ENCODE results near the gene SLC30A4.

DNA sequence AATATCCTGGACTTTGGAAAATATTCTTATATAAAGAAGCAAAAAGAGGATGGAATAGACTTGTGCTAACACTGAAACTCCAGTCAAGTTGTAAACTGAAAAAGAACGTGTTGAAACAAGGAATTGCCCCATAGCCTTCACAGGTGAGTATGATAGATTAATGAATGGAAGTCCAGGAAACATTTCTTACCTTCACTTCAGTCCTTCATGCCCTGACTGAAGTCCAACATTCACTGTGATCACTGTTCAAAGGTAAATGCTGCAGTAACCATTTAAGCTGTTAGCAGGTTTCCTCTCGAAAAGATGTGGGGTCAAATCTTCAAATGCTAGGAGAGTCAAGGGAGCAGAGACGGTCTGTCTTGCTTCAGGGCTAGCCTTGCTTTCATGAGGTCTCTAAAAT lies 46.1 kb downstream of the SLC30A4 start:
- TF ChIP-seq, protein P1, sequence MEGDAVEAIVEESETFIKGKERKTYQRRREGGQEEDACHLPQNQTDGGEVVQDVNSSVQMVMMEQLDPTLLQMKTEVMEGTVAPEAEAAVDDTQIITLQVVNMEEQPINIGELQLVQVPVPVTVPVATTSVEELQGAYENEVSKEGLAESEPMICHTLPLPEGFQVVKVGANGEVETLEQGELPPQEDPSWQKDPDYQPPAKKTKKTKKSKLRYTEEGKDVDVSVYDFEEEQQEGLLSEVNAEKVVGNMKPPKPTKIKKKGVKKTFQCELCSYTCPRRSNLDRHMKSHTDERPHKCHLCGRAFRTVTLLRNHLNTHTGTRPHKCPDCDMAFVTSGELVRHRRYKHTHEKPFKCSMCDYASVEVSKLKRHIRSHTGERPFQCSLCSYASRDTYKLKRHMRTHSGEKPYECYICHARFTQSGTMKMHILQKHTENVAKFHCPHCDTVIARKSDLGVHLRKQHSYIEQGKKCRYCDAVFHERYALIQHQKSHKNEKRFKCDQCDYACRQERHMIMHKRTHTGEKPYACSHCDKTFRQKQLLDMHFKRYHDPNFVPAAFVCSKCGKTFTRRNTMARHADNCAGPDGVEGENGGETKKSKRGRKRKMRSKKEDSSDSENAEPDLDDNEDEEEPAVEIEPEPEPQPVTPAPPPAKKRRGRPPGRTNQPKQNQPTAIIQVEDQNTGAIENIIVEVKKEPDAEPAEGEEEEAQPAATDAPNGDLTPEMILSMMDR (IDR thresholded peaks at IDR 0.05) = no peak
- no peak for TF ChIP-seq POLR2AphosphoS5 (IDR thresholded peaks at IDR 0.05)
- TF ChIP-seq EP300 (IDR thresholded peaks at IDR 0.05) = no peak
